Progenitor cell of endocrine pancreas (in vitro differentiated cells): ENCODE results near the gene PLCB4. TPM values are rescaled to one million over a fixed set of nuclear protein-coding genes. Genes with fewer than 3 reads are reported as not detected.

Source experiments
- DNase-seq: peaks from one replicate; pipeline ENCODE4 v3.0.0; 2021; ENCODE audit warnings: low spot score; ENCODE audit not compliant: unreplicated experiment
- H3K27ac Mint-ChIP-seq: 2 replicates; pipeline ENCODE4 v1.8.0; 2021; ENCODE audit warnings: mild to moderate bottlenecking, moderate library complexity, mixed read lengths
- H3K27me3 Mint-ChIP-seq: 2 replicates; pipeline ENCODE4 v1.8.0; 2021; ENCODE audit warnings: mixed read lengths
- H3K36me3 Mint-ChIP-seq: 2 replicates; pipeline ENCODE4 v1.8.0; 2022; ENCODE audit warnings: mixed read lengths; ENCODE audit not compliant: insufficient read depth
- H3K4me1 Mint-ChIP-seq: 2 replicates; pipeline ENCODE4 v1.8.0; 2021; ENCODE audit warnings: low read depth, mixed read lengths
- H3K4me3 Mint-ChIP-seq: 2 replicates; pipeline ENCODE4 v1.8.0; 2021; ENCODE audit warnings: low read depth, mild to moderate bottlenecking, moderate library complexity, mixed read lengths
- H3K9me3 Mint-ChIP-seq: 2 replicates; pipeline ENCODE4 v1.8.0; 2021; ENCODE audit warnings: low read depth, mixed read lengths
- CTCF ChIP-seq: fragments of 200-600 bp; sonication (generic); IDR thresholded peaks from one replicate; pipeline ENCODE4 v1.5.0; 2021; ENCODE audit warnings: antibody characterized with exemption, mild to moderate bottlenecking; ENCODE audit not compliant: unreplicated experiment
- total RNA-seq: library from RNA; stranded (reverse); gene quantifications from 2 replicates; pipeline ENCODE4 v1.2.1, GENCODE V29; 2021

Gene PLCB4
- total RNA-seq, 1 donor from 2014 or later = 17.2 TPM

- TF ChIP-seq CTCF = no peak
- Mint-ChIP-seq H3K27me3 (no peaks in the 10 kb centered on the region), H3K27ac (no peak overlapping the region), H3K4me3 (no peak overlapping the region), H3K9me3 (no peaks in the 10 kb centered on the region), H3K36me3 (no peaks in the 10 kb centered on the region), H3K4me1 (no peaks in the 10 kb centered on the region)
- no peak for DNase-seq
These were observed 177.8 kb downstream of the PLCB4 start for GRCh38 chr20:9246731-9247130.

GRCh38 chr20:9250511-9250910 is 181.6 kb downstream of the PLCB4 start:
- no peak for TF ChIP-seq CTCF
- H3K36me3 Mint-ChIP-seq = no peaks in the 10 kb centered on the region
- H3K4me3 Mint-ChIP-seq = no peak overlapping the region
- H3K9me3 Mint-ChIP-seq = no peaks in the 10 kb centered on the region
- no peak for DNase-seq
- H3K27me3 Mint-ChIP-seq = no peaks in the 10 kb centered on the region
- H3K27ac Mint-ChIP-seq = no peak overlapping the region
- H3K4me1 Mint-ChIP-seq = no peaks in the 10 kb centered on the region

- H3K9me3 Mint-ChIP-seq = no peaks in the 10 kb centered on the region
- no peak for TF ChIP-seq CTCF
- no peaks in the 10 kb centered on the region for H3K4me1 Mint-ChIP-seq
- H3K36me3 Mint-ChIP-seq = no peaks in the 10 kb centered on the region
- DNase-seq = no peak
- no peak overlapping the region for H3K4me3 Mint-ChIP-seq
- H3K27me3 Mint-ChIP-seq = no peaks in the 10 kb centered on the region
- no peak overlapping the region for H3K27ac Mint-ChIP-seq
These were observed 184.2 kb downstream of the PLCB4 start for GRCh38 chr20:9253006-9253539.

GRCh38 chr20:9255171-9255570 is 186.3 kb downstream of the PLCB4 start:
- no peak for TF ChIP-seq CTCF
- no peaks in the 10 kb centered on the region for H3K36me3 Mint-ChIP-seq
- H3K4me3 Mint-ChIP-seq = no peak overlapping the region
- H3K4me1 Mint-ChIP-seq = no peaks in the 10 kb centered on the region
- no peak overlapping the region for H3K27ac Mint-ChIP-seq
- no peaks in the 10 kb centered on the region for H3K9me3 Mint-ChIP-seq
- DNase-seq = no peak
- no peaks in the 10 kb centered on the region for H3K27me3 Mint-ChIP-seq

GRCh38 chr20:9256393-9256792 is 187.5 kb downstream of the PLCB4 start:
- no peak overlapping the region for H3K4me3 Mint-ChIP-seq
- no peak for DNase-seq
- H3K27me3 Mint-ChIP-seq = no peaks in the 10 kb centered on the region
- no peak overlapping the region for H3K27ac Mint-ChIP-seq
- no peaks in the 10 kb centered on the region for H3K36me3 Mint-ChIP-seq
- TF ChIP-seq CTCF = no peak
- no peaks in the 10 kb centered on the region for H3K4me1 Mint-ChIP-seq
- no peaks in the 10 kb centered on the region for H3K9me3 Mint-ChIP-seq
